ENCODE measurements around the gene SH3RF3. TPM values are rescaled to one million over a fixed set of nuclear protein-coding genes. Genes with fewer than 3 reads are reported as not detected.

SH3RF3 gene
- total RNA-seq, 1 experiment from 2014 or later: 4.9 TPM

GRCh38 chr2:109213646-109214433, 84.8 kb downstream of the SH3RF3 start:
- intact Hi-C loops (cut with micrococcal nuclease; ENCODE audit: unreplicated experiment): no loop called here
- Histone ChIP-seq H3K9me3 (ENCODE audit: control insufficient read depth, insufficient read depth, low read depth, low read length) (no peaks in the 10 kb centered on the region), H3K36me3 (ENCODE audit: control insufficient read depth, insufficient read depth, low read length) (no peaks in the 10 kb centered on the region), H3K27ac (ENCODE audit: low read length) (0 out of 2 replicates have a peak overlapping the region, but pooled peaks have one; percentile 34), H3K4me3 (ENCODE audit: low read depth in 2 of 2, low read length in 2 of 2) (no peak overlapping the region), H3K4me1 (ENCODE audit: control insufficient read depth, insufficient read depth, low read length) (peaks cover 32% of the 10 kb centered on the region), H3K27me3 (ENCODE audit: control insufficient read depth, insufficient read depth, low read length) (no peaks in the 10 kb centered on the region; the same call in 1 of the 2 replicates)
- TF ChIP-seq TCF7L2 (IDR thresholded peaks at IDR 0.05; ENCODE audit: low read depth, low read length) (no peak), POLR2AphosphoS5 (IDR thresholded peaks at IDR 0.05; ENCODE audit: low read depth, low read length) (no peak), SIN3A (IDR thresholded peaks at IDR 0.05; ENCODE audit: borderline replicate concordance, insufficient read depth, low read depth, low read length) (no peak), REST (IDR thresholded peaks at IDR 0.05; ENCODE audit: insufficient read depth in 1 of 2, low read depth in 2 of 2, low read length in 1 of 2) (no peak), CTCF (IDR thresholded peaks at IDR 0.05) (no peak)
- ATAC-seq: 0 out of 2 replicates have a peak, but pooled peaks have one; percentile 44
- in situ Hi-C loops (cut with HindIII; ENCODE audit: low pct_unique_long_range_greater_than_20kb, low sequenced_read_pairs): no loop called here
- DNase-seq (ENCODE audit: low read depth, low spot score): no peak
- ChIA-PET CTCF (no interaction called here), POLR2A (no interaction called here)
- BruUV-seq (replicated peaks): no TSS peak

DNA sequence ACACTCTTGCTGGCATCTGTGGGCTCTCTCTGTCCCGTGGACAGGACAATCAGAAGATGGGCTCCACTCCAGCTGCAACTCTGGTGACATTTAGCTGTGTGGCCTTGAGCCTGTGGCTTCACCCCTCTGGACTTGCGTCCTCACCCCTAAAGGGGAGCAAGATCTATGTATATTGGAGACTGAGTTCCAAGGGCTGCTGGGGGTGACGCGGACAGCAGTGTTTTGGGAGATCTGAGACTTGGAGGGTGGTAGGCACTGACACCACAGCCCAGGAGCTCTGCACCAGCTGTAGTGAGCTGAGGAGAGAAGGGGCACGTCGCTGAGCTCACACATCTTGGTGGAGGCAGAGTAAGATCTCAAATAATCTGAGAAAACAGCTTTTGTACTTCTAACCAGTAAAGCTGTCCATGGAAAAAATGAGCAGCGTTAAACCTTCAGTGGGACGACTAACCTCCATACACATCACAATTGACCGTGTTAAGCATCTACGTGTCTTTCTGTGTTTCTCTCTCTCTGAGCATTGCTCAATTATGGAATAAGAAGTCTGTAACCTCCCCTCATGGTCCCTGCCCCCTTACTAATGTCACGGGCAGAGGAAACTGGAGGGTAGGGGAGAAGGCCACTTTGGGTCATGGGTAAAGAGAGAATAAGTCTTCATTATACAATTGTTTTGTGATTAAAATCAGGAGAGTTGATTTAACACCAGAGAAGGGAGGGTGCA, 85.8 kb downstream of the SH3RF3 start:
- ChIA-PET POLR2A (no interaction called here), CTCF (no interaction called here)
- DNase-seq (ENCODE audit: low read depth, low spot score) (no peak), ATAC-seq (no peak)
- BruUV-seq (replicated peaks): no TSS peak
- intact Hi-C loops (cut with micrococcal nuclease; ENCODE audit: unreplicated experiment) (no loop called here), in situ Hi-C loops (cut with HindIII; ENCODE audit: low pct_unique_long_range_greater_than_20kb, low sequenced_read_pairs) (no loop called here)
- Histone ChIP-seq H3K9me3 (ENCODE audit: control insufficient read depth, insufficient read depth, low read depth, low read length) (no peaks in the 10 kb centered on the region), H3K27me3 (ENCODE audit: control insufficient read depth, insufficient read depth, low read length) (no peaks in the 10 kb centered on the region; the same call in 1 of the 2 replicates), H3K36me3 (ENCODE audit: control insufficient read depth, insufficient read depth, low read length) (no peaks in the 10 kb centered on the region), H3K27ac (ENCODE audit: low read length) (no peak overlapping the region), H3K4me3 (ENCODE audit: low read depth in 2 of 2, low read length in 2 of 2) (no peak overlapping the region), H3K4me1 (ENCODE audit: control insufficient read depth, insufficient read depth, low read length) (peaks cover 23% of the 10 kb centered on the region; the same call in 1 of the 2 replicates)
- no peak for TF ChIP-seq CTCF (IDR thresholded peaks at IDR 0.05)
- no peak for TF ChIP-seq POLR2AphosphoS5 (IDR thresholded peaks at IDR 0.05; ENCODE audit: low read depth, low read length)
- no peak for TF ChIP-seq SIN3A (IDR thresholded peaks at IDR 0.05; ENCODE audit: borderline replicate concordance, insufficient read depth, low read depth, low read length)
- no peak for TF ChIP-seq REST (IDR thresholded peaks at IDR 0.05; ENCODE audit: insufficient read depth in 1 of 2, low read depth in 2 of 2, low read length in 1 of 2)
- no peak for TF ChIP-seq TCF7L2 (IDR thresholded peaks at IDR 0.05; ENCODE audit: low read depth, low read length)

Data from Panc1 (cell line).